NB4 (cell line): Measurements from ENCODE around the gene B3GNT7.

Source experiments
- DNase-seq: peaks from one replicate; pipeline ENCODE4 v3.0.0; 2010; ENCODE audit warnings: low read depth
- H3K4me3 ChIP-seq: one replicate; pipeline ENCODE4 v1.5.1; 2011; ENCODE audit warnings: mild to moderate bottlenecking, low read depth, low read length, moderate library complexity
- MYC ChIP-seq: IDR thresholded peaks from 2 replicates; pipeline ENCODE4 v1.6.1; 2011; ENCODE audit warnings: low read depth, low read length
- POLR2A ChIP-seq: IDR thresholded peaks from 2 replicates; pipeline ENCODE4 v1.6.1; 2011; ENCODE audit warnings: mild to moderate bottlenecking; ENCODE audit not compliant: insufficient read length; ENCODE audit errors: extremely low read depth
- TF ChIP-seq, protein P1 (sequence below): IDR thresholded peaks from 2 replicates; pipeline ENCODE4 v1.6.1; 2011; ENCODE audit warnings: low read depth, low read length
- TF ChIP-seq, protein P2 (sequence below): IDR thresholded peaks from one replicate; pipeline ENCODE4 v1.5.1; 2012; ENCODE audit warnings: low read depth, low read length

B3GNT7 gene

DNA sequence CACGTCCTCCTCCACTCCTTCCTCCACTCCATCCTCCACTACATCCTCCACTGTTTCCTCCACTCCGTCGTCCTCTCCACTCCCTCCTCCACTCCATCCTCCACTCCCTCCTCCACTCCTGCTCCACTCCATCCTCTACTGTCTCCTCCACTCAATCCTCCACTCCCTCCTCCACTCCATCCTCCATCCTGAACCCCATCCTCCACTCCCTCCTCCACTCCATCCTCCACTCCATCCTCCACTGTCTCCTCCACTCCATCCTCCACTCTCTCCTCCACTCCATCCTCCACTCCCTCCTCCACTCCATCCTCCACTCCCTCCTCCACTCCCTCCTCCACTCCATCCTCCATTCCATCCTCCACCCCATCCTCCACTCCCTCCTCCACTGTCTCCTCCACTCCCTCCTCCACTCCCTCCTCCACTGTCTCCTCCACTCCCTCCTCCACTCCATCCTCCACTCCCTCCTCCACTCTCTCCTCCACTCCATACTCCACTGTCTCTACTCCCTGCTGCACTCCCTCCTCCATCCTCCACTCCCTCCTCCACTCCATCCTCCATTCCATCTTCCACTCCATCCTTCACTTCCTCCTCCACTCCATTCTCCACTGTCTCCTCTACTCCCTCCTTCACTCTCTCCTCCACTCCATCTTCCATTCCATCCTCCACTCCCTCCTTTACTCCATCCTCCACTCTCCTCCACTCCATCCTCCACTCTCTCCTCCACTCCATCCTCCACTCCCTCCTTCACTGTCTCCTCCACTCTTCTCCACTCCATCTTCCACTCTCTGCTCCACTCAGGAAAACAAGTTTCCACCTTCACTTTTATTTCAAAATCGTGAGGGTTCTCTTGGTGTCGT, 14.3 kb upstream of the B3GNT7 start:
- DNase-seq = no peak
- no peak for TF ChIP-seq POLR2A
- TF ChIP-seq, protein P1, sequence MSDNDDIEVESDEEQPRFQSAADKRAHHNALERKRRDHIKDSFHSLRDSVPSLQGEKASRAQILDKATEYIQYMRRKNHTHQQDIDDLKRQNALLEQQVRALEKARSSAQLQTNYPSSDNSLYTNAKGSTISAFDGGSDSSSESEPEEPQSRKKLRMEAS = no peak
- TF ChIP-seq, protein P2, sequence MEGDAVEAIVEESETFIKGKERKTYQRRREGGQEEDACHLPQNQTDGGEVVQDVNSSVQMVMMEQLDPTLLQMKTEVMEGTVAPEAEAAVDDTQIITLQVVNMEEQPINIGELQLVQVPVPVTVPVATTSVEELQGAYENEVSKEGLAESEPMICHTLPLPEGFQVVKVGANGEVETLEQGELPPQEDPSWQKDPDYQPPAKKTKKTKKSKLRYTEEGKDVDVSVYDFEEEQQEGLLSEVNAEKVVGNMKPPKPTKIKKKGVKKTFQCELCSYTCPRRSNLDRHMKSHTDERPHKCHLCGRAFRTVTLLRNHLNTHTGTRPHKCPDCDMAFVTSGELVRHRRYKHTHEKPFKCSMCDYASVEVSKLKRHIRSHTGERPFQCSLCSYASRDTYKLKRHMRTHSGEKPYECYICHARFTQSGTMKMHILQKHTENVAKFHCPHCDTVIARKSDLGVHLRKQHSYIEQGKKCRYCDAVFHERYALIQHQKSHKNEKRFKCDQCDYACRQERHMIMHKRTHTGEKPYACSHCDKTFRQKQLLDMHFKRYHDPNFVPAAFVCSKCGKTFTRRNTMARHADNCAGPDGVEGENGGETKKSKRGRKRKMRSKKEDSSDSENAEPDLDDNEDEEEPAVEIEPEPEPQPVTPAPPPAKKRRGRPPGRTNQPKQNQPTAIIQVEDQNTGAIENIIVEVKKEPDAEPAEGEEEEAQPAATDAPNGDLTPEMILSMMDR = no peak
- no peak for TF ChIP-seq MYC
- no peak overlapping the region for H3K4me3 ChIP-seq

DNA sequence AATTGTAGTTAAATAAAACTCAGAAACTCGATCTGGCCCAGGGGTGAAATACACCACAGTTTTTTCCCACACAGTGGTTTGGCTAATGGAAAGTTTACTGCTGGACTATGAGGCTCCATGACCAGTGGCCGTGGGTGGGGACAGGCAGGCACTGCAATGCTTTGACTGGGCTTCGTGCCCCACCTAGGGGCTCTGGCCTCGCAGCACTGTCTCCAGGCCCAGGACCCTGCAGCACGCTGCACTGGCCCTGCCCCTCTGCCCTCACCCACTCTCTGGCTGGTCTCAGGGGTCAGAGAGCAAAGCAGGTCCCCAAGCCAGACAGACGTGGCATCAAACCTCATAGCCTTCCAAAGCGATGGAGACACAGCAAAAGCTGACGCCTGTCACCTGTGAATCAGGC, 13.4 kb upstream of the B3GNT7 start:
- DNase-seq = no peak
- TF ChIP-seq, protein P1 = no peak
- no peak overlapping the region for H3K4me3 ChIP-seq

DNA sequence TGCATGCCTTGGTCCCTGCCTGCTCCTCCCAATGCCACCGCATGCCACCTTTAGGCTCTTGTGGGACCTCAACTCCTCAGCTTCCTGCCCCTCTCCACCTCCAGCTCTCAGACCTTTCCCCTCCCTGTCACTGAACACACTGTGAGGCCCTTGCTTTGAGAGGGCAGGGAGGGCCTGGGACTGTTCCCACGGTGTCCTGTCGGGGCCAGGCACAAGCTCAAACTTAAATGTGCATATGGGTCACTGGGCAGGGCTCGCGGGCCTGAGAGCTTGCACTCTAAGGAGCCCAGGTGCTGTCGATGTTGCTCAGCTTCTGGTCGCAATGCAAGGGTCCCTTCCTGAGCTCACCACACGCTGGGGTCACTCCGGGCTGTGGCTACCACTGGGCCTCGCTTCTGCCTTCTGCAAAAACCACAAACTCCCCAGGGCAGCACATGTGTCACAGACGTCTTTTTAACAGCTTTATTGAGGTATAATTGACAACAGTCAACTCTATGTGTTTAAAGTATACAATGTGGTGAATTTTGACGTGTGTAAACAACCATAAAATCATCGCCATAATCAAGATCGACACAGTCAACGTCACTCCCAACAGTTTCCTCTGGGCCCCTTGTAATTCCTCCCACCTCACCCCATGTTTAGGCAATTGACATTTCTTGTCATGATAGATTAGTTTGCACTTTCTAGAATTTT, 11.9 kb upstream of the B3GNT7 start:
- TF ChIP-seq, protein P1 = peak; percentile 88
- TF ChIP-seq MYC = peak; percentile 89
- TF ChIP-seq, protein P2 = no peak
- DNase-seq = peak; percentile 98
- no peak overlapping the region for H3K4me3 ChIP-seq

DNA sequence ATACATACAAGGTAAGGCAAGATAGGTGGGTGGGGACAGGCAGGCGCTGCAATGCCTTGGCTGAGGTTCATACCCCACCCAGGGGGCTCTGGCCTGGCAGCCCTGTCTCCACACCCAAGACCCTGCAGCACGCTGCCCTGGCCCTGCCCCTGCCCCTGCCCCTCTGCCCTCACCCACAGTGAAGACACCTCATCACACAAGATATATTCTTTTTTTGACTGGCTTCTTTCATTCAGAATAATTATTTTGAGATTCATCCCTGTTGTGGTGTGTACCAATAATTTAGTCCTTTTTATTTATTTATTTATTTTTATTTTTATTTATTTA, 11.4 kb upstream of the B3GNT7 start:
- H3K4me3 ChIP-seq = no peak overlapping the region
- no peak for DNase-seq
- TF ChIP-seq, protein P2 = no peak
- no peak for TF ChIP-seq MYC
- TF ChIP-seq, protein P1 = no peak
- TF ChIP-seq POLR2A = no peak

DNA sequence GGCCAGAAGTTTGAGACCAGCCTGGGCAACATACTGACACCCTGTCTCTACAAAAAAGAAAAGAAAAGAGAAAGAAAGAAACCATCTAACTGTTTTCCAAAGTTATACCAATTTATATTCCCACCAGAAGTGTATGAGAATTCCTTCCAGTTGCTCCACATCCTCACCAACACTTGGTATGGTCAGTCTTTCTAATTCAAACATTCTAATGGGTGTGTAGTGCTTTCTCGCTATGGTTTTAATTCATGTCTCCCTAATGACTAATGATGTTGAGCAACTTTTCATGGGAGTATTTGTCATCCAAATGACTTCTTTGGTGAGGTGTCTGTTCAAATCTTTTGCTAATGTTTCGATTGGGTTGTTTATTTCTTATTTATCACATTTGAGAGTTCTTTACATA, 10.5 kb upstream of the B3GNT7 start:
- no peak overlapping the region for H3K4me3 ChIP-seq
- TF ChIP-seq, protein P2 = no peak
- TF ChIP-seq MYC (no peak), POLR2A (no peak)
- TF ChIP-seq, protein P1 = no peak
- DNase-seq = peak; percentile 45

DNA sequence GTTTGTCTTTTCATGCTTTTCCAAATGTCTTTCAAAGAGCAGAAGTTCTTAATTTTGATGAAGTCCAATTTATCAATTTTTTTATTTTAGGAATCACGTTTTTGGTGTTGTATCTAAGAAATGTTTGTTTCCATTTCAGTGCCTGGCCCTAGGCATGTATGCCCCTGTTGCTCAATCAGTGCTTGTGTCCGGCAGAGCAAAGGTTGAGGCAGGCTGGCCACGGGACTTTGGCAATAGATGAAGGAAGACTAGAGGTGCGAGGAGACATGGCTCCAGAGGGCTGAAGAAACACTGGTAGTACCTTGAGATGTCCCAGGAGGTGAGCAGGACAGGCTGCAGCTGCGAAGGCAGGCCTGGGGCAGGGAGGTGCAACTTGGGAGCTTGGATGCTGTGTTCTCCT, 10.1 kb upstream of the B3GNT7 start:
- no peak for TF ChIP-seq POLR2A
- no peak overlapping the region for H3K4me3 ChIP-seq
- no peak for DNase-seq

DNA sequence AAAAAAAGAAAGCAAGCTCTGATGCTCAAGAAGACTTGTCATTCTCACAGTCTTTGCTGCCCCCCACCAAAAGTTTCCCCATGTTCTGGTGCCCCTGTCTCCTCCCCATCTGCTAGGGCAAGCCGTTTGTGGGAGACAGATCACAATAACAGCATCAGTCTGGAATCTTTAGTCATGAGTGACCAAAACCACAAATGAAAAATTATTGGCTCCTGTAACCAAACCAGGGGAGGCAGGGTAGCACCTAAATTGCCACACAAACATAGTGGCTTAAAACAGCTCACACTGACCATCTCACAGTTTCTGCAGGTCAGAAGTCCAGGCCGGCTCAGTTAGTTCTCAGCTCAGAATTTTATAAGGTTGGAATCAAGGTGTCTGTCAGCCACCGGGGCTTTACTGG, 9.1 kb upstream of the B3GNT7 start:
- peak; percentile 85 for DNase-seq
- H3K4me3 ChIP-seq = no peak overlapping the region
- no peak for TF ChIP-seq MYC
- TF ChIP-seq, protein P2 = no peak
- TF ChIP-seq POLR2A = no peak
- TF ChIP-seq, protein P1 = no peak
